ENCODE data around the gene KLHL26.

The KLHL26 gene

DNA sequence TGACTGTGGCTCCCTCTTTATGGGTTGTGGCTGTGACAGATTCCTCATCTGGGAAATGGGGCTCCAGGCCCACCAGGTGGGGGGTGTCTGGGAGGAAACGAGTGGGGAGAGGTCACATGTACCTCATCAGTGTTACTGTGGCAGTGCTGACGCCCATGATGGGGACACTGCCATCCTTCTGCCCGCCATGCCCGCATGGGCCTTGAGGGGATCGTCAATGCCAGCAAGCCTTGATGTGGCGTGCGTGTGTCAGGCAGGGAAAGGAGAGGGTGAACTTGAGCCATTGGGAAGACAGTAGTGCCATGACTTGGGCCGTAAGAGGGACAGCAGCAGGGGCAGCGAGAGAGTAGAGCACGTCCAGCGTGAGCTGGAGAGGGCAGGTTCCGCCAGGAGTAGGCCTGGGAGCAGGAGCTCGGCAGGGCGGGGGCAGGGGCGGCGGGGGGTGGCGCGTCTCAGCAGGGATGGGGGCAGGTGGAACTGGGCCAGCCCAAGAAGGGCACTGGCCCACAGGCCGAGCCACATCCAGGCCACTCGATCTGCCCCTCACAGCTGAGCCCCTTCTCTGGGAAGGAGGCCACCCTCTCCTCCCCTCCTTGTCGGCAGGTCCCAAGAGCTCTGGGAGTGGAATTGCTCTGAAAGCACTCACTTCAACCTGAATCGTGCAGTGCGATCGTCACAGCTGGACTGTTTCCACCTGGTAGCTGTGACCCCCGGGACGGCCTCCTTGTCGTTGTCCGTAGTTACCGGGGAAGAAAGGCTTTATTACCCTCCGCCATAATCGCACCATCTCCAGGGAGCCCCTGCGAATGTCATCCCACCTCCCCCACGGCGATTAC is 9.9 kb downstream of the KLHL26 start:
- no peak for DNase-seq (ENCODE audit: extremely low read depth in 1 of 2, low read depth in 1 of 2)

DNA sequence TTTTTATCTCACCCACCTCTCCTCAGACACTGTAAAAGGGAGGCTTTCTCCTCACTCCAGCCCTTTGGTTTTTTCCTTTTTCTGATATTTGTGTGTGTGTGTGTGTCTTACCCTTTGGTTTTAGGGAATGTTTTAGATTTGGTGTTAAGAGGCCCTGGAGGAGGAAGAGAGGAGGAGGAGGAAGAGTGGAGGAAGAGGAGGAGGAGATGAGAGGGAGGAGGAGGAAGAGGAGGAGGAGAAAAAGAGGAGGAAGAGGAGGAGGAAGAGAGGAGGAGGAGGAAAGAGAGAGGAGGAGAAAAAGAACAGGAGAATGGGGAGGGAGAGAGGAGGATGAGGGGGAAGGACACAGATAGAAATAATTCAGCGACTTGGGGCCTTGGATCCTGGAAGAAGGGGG is 10.5 kb downstream of the KLHL26 start:
- DNase-seq (ENCODE audit: extremely low read depth in 1 of 2, low read depth in 1 of 2): no peak

DNA sequence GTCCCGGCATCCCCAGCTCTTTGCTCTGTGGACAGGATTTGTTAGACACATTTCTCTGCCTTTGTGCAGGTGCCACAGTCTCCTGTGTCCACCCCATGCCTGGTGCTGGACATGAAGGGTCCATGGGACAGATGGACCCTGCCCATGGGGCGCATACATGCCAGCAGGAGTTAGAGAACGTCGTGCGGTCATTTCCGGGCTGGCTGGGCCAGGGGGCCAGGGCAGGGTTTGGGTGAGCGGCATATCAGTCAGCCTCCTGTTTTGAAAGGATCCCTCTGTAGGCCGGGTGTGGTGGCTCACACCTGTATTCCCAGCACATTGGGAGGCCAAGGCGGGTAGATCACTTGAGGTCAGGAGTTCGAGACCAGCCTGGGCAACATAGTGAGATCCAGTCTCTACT is 11.0 kb downstream of the KLHL26 start:
- no peak for DNase-seq (ENCODE audit: extremely low read depth in 1 of 2, low read depth in 1 of 2)

DNA sequence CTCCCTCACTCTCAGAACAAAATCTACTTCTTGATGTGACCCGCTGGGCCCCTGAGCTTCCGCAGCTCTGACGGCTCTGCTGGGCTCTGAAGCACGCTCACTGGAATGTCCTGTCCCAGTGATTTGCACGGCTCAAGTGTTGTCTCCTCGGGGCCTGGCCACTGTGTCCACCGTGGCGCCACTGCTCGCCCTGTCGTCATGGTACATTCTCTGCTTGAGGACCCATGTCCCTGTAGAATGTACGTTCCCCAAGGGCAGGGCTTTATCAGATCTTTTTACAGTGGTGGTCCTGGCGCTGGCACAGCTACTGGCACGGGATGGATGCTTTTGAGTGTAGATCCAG is 12.1 kb downstream of the KLHL26 start:
- no peak for DNase-seq (ENCODE audit: extremely low read depth in 1 of 2, low read depth in 1 of 2)

DNA sequence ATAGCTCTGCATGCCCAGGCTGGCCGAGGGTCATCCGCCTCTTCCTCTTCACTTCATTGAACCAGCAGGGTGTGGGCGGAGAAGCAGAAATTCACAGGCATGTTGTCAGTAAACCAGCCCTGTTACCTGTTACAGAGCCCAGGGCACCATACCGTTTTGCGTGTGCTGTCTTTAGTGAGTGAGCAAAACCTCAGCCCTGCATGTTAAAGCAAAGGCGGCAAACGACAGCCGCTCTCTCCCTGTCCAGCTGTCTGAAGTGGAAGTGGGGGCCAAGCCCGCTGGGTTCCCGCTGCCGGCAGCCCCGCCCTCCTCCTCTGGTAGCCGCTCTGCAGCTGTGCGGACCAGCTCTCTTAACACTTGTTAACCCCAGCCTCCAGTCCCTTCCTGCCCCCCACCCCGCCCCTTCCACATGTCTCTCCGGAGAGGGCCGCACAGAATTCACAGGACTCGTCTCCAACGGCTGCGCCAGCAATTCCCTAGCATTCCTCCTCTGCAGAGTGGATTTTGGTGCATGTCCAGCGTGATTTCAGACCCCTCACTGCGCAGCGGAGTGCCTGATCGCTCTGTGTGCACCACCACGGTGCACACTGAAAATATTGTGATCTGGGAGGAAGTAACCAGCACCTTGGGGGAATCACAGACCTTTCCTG is 12.7 kb downstream of the KLHL26 start:
- DNase-seq (ENCODE audit: extremely low read depth in 1 of 2, low read depth in 1 of 2): no peak

DNA sequence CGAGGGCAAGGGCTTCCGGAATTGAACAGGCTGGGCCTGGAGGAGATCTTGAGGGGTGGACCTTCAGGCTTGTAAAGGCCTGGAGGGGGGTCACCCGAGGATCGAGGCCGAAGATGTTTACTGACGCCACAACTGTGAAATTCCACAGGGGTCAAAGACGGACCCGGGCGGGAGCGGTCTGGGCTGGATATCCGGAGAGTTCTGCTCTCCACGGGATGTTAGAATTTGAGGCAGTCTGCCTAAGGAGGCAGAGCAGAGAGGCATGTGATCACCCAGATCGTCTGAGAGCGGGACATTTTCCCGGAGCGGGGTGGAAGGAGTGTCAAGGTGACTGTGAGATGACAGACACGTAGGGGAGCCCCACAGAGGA is 13.2 kb downstream of the KLHL26 start:
- DNase-seq (ENCODE audit: extremely low read depth in 1 of 2, low read depth in 1 of 2): no peak

DNA sequence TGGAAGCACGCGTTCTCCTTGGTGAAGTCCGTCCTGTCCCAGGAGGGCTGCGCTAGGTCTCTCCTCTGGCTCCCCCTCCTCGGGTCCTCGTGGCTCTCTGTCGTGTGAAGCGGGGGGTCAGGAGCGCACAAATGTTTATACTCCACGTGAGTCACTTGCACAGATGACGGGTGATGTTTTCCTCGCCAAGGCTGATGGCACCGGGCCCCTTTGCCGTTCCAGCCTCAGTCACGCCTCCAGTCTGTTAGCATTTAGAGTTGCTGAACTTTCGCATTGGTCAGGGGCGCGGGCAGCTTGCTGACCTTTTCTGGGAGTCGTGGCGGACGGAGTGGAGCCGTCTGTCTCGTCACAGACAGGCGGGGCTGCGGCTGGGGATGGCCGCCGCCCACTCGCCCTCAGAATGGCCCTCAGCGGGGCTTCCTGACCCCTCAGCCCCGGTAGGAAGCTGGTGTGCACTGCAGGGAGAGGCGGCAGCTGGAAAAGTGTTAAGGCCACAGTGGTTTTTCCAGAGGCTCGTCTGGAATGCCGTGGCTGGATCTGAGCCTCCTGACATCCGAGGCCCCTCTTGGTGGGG is 13.7 kb downstream of the KLHL26 start:
- no peak for DNase-seq (ENCODE audit: extremely low read depth in 1 of 2, low read depth in 1 of 2)

DNA sequence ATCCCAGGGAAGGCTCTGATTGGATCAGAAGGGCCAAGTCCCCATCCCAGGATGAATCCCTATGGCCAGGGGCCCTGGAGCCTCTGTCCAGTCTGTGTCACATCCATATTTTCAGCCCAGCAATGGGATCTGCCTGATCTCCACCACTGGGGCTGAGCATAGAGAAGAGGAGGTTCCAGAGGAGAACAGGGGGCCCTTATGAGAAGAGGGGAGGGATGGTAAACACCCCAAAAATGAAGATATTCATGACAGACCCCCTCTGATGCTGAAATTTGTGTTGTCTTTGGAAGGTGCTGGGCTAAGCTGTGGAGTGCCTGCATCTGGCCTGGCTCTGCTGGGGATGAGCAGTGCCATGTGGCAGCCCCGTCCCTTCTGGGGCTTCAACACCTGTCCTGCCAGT is 14.5 kb downstream of the KLHL26 start:
- no peak for DNase-seq (ENCODE audit: extremely low read depth in 1 of 2, low read depth in 1 of 2)

DNA sequence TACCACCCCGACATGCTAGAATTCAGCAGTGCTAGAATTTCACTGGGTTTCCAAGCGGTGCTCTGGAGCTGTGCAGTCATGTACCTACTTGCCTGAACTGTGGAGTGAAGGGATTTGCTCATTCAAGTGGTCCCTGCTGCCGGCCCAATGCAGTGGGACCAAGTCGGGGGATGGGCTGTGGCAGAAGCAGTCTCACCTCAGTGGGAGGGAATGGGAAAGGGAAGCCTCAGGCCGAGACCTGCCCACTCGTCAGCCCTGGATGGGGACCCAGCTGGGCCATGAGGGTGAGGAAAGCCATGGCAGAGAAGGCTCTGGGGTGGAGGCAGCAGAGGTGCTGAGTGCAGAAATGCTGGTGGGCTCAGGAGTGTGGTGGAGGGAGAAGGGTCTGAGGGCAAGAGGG is 14.9 kb downstream of the KLHL26 start:
- DNase-seq (ENCODE audit: extremely low read depth in 1 of 2, low read depth in 1 of 2): no peak

DNA sequence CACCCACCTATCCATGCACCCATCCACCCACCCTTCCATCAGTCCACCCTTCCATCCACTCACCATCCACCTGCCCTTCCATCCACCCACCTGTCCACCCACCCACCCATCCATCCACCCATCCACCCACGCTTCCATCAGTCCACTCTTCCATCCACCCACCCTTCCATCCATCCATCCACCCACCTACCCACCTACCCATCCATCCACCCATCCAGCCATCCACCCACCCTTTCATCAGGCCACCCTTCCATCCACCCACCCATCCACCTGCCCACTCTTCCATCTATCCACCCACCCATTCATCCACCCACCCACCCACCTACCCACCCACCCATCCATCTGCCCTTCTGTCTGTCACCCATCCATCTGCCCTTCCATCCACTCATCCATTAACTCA is 17.0 kb downstream of the KLHL26 start:
- DNase-seq (ENCODE audit: extremely low read depth in 1 of 2, low read depth in 1 of 2): no peak

DNA sequence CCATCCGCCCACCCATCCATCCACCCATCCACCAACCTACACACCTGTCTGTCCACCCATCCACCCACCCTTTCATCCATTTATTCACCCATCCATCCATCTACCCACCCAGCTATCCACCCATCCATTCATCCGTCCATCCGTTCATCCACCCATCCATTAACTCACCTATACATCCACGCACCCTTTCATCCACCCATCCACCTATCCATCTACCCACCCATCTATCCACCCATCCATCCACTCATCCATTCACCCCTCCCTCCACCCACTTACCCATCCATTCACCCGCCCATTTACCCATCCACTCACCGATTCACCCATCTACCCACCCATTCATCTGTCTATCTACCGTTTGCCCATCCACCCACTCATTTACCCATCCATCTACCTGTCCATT is 17.6 kb downstream of the KLHL26 start:
- no peak for DNase-seq (ENCODE audit: extremely low read depth in 1 of 2, low read depth in 1 of 2)

DNA sequence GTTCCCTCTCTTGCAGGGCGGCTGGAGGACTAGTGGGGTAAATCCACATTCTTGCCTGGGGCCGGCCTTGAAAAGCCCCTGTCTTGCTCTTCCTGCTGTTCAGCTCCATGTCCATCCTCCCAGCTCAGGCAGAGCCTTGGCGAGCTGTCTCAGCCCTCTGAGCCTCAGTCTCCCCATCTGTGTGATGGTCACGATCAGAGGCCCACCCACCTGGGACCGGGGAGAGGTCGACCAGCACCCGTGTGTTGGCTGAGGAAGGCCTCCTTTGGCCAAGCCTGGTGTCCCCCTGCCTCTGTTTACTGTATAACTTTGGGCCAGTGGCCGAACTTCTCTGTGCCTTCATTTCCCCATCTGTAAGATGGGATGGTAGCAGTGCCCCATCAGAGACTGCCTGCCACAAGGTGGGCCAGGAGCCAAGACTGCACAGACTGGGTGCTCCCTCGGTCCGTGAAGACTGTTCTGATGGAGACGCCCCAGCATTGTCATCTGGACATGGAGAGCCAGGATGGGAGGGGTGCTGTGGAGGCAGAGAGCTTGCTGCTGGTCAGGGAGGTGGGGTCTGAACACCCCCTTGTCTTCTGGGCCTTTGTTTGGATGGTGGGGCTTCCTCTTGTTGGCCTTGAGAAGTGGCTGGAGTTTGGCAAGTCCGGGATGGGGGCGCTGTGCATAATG is 18.5 kb downstream of the KLHL26 start:
- DNase-seq (ENCODE audit: extremely low read depth in 1 of 2, low read depth in 1 of 2): no peak

DNA sequence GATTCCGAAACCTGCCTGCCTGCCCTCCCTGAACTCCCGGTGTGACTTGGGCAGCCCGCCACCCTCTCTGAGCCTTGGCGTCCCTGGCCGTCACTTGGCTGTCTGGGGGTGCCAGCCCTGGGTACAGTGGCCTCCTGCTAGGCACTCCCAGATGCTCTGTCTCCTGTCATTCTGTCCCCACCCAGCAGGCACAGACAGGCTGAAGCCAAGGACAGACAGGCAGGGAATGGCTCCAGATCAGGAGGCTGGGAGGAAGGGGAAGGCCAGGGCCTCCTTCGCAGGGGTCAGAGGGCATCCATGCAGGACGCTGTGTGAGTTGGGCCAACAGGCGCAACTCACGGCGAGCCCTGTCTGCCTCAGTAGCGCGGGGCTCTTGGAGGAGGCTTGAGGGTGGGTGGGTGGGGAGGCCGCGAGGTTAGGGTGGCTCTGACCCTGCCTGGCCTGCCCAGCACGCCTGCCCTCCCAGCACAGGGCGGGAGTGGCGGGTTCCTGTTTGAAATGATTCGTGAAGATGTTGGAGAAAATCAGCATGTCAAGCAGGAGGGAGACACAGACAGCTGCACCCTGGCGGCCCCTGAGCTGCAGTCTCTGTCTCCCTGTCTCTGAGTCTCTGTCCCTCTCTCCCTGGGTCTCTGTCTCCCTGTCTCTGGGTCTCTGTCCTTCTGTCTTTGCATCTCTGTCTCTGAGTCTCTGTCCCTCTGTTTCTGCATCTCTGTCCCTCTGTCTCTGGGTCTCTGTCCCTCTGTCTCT is 19.7 kb downstream of the KLHL26 start:
- DNase-seq (ENCODE audit: extremely low read depth in 1 of 2, low read depth in 1 of 2): no peak

DNA sequence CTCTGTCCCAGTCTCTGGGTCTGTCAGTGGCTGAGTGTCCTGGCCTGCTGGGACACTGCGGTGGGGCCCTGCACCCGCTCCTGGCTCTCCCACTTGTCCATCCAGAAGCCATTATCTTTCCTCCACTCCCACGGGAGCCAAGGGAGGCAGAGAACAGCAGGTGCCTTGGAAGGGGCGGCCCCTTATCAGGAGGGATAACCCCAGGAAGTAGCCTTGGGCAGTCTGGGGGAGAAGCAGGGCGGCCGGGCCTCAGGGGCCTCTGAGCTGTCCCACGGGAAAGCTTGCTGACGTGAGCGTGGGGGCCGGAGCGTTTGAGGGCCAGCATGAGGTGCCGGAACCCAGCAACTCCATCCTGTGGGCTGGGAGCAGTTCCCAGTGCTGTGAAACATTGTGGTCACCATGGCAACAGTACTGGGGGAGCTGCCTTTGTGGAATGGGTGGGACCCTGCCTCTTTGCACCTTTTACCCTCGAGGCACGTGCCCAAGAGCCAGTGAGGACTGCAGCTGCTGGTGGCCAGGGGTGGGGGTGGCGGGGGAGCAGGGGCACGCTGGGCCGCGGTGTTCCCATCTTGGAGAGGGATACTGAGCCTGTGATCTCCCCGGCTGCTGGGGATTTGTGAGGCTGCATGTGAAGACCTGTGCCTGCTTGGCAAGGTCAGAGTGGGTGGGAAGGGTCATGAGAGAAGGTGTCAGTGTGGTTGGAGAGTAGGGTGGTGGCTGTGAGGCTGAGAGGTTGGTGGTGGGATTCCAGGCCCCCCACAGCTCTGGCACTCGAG is 20.9 kb downstream of the KLHL26 start:
- no peak for DNase-seq (ENCODE audit: extremely low read depth in 1 of 2, low read depth in 1 of 2)

DNA sequence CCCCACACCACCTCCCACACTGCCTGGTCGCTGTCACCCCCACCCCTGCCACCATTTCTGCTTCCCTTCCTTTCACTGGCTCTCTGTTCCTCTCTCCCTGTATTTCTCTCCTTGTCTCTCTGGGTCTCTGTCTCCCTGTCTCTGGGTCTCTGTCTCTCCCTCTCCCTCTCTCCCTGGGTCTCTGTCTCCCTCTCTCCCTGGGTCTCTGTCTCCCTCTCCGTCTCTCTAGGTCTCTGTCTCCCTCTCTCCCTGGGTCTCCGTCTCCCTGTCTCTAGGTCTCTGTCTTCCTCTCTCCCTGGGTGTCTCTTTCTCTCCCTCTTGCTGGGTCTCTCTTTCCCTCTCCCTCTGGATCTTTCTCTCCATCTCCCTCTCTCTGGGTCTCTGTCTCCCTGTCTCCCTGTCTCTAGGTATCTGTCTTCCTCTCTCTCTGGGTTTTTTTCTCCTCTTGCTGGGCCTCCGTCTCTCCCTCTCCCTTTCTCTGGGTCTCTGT is 21.6 kb downstream of the KLHL26 start:
- DNase-seq (ENCODE audit: extremely low read depth in 1 of 2, low read depth in 1 of 2): no peak

DNA sequence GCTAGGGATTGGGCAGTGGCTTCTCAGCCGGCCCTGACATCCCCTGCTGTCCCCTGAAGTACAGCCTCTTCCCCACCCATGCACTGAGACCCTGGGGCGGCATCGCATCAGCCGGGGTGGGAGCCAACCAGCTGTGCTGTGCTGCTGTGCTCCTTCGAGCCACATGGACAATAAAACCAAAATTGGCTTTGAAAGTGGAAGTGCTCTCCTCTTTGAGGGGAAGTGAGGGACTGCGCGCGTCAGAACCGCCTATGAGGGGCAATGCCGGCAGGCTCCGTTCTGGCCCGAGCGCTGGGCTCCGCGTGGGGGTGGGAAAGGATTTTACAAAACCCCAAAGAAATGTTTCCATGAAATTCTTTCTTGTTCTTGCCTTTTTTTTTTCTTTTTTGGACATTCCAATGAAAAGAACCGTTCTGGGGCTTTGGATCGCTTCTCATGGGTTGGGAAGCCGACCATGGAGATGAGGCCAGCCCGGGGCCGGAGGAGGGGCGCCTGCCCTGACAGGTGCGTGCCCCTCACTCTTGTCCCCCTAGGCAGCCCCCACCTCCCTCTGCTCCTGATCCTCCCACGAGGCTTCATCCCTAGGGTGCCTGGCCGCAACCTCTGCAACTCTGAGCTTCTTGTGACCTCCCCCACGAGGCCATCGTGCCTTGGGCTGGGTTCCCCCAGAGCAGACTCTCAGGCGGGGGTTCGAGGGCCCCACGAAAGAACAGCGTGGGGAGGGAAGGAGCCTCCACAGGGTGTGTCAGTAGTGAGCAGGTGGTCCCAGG is 22.6 kb downstream of the KLHL26 start:
- DNase-seq (ENCODE audit: extremely low read depth in 1 of 2, low read depth in 1 of 2): no peak

DNA sequence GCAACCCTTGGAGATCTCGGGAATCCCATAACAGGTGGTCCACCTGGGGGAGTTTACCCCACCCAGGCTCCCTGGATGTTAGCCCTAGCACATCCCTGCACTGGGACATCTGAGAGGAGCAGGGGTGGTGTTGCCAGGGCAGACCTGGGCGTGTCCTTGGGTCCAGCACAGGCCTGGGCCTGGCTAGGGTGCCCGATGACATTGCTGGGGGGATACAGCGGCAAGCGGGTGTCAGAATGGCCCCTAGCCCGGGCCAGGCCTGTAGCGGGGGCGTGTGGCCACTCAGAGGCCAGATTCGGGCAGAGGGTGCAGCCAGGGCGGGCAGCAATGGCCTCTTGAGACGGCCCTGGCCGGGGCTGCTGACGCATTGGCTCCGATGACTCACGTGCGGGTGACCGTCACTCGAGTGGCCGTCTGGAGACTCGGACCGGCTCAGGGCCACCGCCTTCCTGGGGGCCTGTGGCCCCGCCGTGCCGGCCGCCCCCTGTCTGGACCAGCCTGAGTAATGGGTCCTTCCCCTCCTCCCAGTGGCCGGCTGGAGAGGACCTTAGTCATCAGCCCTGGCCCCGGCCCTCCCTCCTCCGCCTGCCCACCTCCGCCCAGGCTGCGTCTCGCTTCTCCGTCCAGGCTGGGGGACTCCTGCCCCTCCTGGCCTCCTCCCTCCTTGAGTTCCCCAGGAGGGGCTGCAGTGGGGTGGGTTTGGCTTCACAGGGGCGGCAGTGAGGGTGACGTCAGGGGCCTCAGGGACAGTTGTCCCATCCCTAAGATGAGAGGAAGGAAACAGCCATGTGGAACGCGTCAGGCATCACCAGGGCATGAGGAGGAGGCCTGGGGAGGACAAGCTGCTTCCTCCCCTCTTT is 23.5 kb downstream of the KLHL26 start:
- no peak for DNase-seq (ENCODE audit: extremely low read depth in 1 of 2, low read depth in 1 of 2)

DNA sequence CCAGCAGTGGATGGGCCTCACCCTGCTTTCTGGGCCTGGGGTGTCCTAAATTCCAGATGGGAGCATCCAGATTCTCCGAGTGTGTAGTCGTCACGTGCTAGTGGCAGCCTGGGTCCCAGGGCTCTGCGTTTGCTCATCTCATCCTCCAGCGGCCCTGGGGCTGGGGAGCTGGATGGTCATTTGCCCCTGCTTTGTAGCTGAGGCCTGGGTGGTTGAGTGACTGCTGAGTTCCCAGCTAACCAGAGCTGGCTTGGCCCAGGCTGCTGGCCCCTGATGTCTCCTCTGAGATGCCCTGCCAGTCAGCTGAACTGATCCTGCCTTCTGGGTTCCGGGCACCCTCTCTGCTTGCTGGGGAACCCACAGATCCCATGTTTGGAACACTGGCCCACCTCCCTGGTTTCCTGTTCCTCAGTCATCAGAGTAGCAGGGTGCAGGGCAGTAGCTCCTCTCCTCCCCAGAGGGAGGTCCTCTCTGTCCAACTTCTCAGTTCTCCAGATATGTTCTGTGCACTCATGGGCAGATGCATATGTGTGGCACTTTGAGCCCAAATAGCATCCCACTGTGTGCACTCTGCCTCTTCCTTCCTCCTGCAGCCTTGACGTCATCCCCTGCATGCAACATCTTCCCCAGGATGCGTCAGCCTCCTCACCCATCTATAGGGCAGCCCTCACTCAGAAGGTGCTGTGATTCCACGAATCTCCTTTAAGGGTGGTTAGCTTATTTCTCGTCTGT is 24.3 kb downstream of the KLHL26 start:
- DNase-seq (ENCODE audit: extremely low read depth in 1 of 2, low read depth in 1 of 2): no peak
